ENCODE results near the gene PITX1. TPM values are rescaled to one million over a fixed set of nuclear protein-coding genes. Genes with fewer than 3 reads are reported as not detected.

PITX1 gene
- total and polyA plus RNA-seq, 2 experiments from 2014 or later, result not detected

GRCh38 chr5:135012951-135013391, 21.1 kb downstream of the PITX1 start:
- Histone ChIP-seq H3K9me2 (ENCODE audit: insufficient read depth) (no peaks in the 10 kb centered on the region), H3K4me2 (ENCODE audit: unreplicated experiment) (no peak overlapping the region), H4K20me1 (ENCODE audit: insufficient read depth) (no peaks in the 10 kb centered on the region), H3F3A (ENCODE audit: insufficient read depth) (no peaks in the 10 kb centered on the region), H3K4me1 (ENCODE audit: insufficient read depth) (no peaks in the 10 kb centered on the region), H3K27me3 (replicated peaks; ENCODE audit: insufficient read depth) (peaks cover 9% of the 10 kb centered on the region; the same call in 1 of the 2 replicates), H3K79me2 (ENCODE audit: insufficient read depth) (no peaks in the 10 kb centered on the region), H3K36me3 (ENCODE audit: low read depth) (no peaks in the 10 kb centered on the region), H3K27ac (no peak overlapping the region), H3K4me3 (no peak overlapping the region), H2AFZ (no peak overlapping the region), H3K9me3 (ENCODE audit: low read depth) (no peaks in the 10 kb centered on the region), H3K9ac (no peak overlapping the region)
- in situ Hi-C loops (cut with MboI), result no loop called here
- no peak for TF ChIP-seq EZH2phosphoT487 (IDR thresholded peaks at IDR 0.05; ENCODE audit: insufficient read depth, low read depth)
- TF ChIP-seq EZH2 (IDR thresholded peaks at IDR 0.05; ENCODE audit: insufficient read depth, poor library complexity, severe bottlenecking), result no peak
- WGBS, 2 experiments (ENCODE audit: low coverage in 1 of 2, low lambda C conversion rate in 2 of 2, missing lambda C conversion rate in 2 of 2), result 58% methylated on average over 5 of the region's 5 CpGs
- DNase-seq, result peak; percentile 26

GRCh38 chr5:135012033-135012588, 21.9 kb downstream of the PITX1 start:
- no peak overlapping the region for H3K4me2 ChIP-seq (ENCODE audit: unreplicated experiment)
- H3F3A ChIP-seq (ENCODE audit: insufficient read depth), result no peaks in the 10 kb centered on the region
- DNase-seq, result no peak
- no peak overlapping the region for H3K9ac ChIP-seq
- TF ChIP-seq EZH2 (IDR thresholded peaks at IDR 0.05; ENCODE audit: insufficient read depth, poor library complexity, severe bottlenecking), result no peak
- TF ChIP-seq EZH2phosphoT487 (IDR thresholded peaks at IDR 0.05; ENCODE audit: insufficient read depth, low read depth), result no peak
- H3K4me1 ChIP-seq (ENCODE audit: insufficient read depth), result no peaks in the 10 kb centered on the region
- H4K20me1 ChIP-seq (ENCODE audit: insufficient read depth), result no peaks in the 10 kb centered on the region
- no peak overlapping the region for H2AFZ ChIP-seq
- H3K9me3 ChIP-seq (ENCODE audit: low read depth), result no peaks in the 10 kb centered on the region
- H3K36me3 ChIP-seq (ENCODE audit: low read depth), result no peaks in the 10 kb centered on the region
- no peak overlapping the region for H3K27ac ChIP-seq
- in situ Hi-C loops (cut with MboI), result no loop called here
- H3K79me2 ChIP-seq (ENCODE audit: insufficient read depth), result no peaks in the 10 kb centered on the region
- peaks cover 9% of the 10 kb centered on the region; the same call in 1 of the 2 replicates for H3K27me3 ChIP-seq (replicated peaks; ENCODE audit: insufficient read depth)
- no peak overlapping the region for H3K4me3 ChIP-seq
- H3K9me2 ChIP-seq (ENCODE audit: insufficient read depth), result no peaks in the 10 kb centered on the region
- 62 to 79% methylated on average over 2 of the region's 2 CpGs for WGBS, 2 experiments (ENCODE audit: low coverage in 1 of 2, low lambda C conversion rate in 2 of 2, missing lambda C conversion rate in 2 of 2)

DNA sequence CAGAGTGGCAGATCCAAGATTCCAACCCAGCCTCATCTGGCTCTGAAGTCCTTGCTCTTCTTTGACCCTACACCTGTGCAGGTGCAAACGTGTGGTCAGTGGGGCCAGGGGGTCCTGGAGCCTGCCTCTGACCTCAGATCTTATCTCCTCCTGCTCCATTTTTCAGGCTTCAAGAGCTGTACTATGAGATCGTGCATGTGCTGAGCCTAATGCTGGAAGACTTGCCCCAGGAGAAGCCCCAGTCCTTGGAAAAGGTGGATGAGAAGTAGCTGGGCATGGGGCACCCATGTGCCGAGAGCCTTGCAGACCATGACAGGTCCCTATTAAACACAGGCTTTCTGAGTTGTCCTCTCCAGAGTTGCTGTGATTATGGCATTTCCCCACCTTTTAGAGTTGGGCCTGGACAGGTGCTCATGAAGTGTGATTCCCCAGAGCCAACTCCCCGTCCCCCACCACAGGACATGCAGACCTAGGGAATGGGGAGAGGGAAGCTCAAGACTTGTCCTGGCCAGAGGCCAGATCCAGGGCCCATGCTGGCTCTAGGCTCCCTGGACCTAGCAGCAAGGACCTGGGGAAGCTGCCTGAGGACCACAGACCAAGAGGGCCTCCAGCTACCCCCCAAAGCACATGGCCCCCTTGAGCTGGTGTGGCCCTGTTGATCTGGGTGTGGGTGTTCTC, 22.5 kb downstream of the PITX1 start:
- Histone ChIP-seq H3K79me2 (ENCODE audit: insufficient read depth) (no peaks in the 10 kb centered on the region), H3K9ac (no peak overlapping the region), H3K27me3 (replicated peaks; ENCODE audit: insufficient read depth) (peaks cover 7% of the 10 kb centered on the region; the same call in 1 of the 2 replicates), H4K20me1 (ENCODE audit: insufficient read depth) (no peaks in the 10 kb centered on the region), H3K9me2 (ENCODE audit: insufficient read depth) (no peaks in the 10 kb centered on the region), H3K27ac (no peak overlapping the region), H3F3A (ENCODE audit: insufficient read depth) (no peaks in the 10 kb centered on the region), H3K36me3 (ENCODE audit: low read depth) (no peaks in the 10 kb centered on the region), H3K4me1 (ENCODE audit: insufficient read depth) (no peaks in the 10 kb centered on the region), H3K4me3 (no peak overlapping the region), H2AFZ (no peak overlapping the region), H3K9me3 (ENCODE audit: low read depth) (no peaks in the 10 kb centered on the region), H3K4me2 (ENCODE audit: unreplicated experiment) (no peak overlapping the region)
- 64 to 71% methylated on average over 4 of the region's 4 CpGs for WGBS, 2 experiments (ENCODE audit: low coverage in 1 of 2, low lambda C conversion rate in 2 of 2, missing lambda C conversion rate in 2 of 2)
- TF ChIP-seq EZH2phosphoT487 (IDR thresholded peaks at IDR 0.05; ENCODE audit: insufficient read depth, low read depth) (no peak), EZH2 (IDR thresholded peaks at IDR 0.05; ENCODE audit: insufficient read depth, poor library complexity, severe bottlenecking) (no peak)
- no peak for DNase-seq
- in situ Hi-C loops (cut with MboI), result no loop called here

- Histone ChIP-seq H3K9me2 (ENCODE audit: insufficient read depth) (no peaks in the 10 kb centered on the region), H3K4me1 (ENCODE audit: insufficient read depth) (no peaks in the 10 kb centered on the region), H3K79me2 (ENCODE audit: insufficient read depth) (no peaks in the 10 kb centered on the region), H3K27ac (no peak overlapping the region), H3K4me2 (ENCODE audit: unreplicated experiment) (no peak overlapping the region), H4K20me1 (ENCODE audit: insufficient read depth) (no peaks in the 10 kb centered on the region), H3F3A (ENCODE audit: insufficient read depth) (no peaks in the 10 kb centered on the region), H3K36me3 (ENCODE audit: low read depth) (no peaks in the 10 kb centered on the region), H3K4me3 (no peak overlapping the region), H3K9ac (no peak overlapping the region), H3K9me3 (ENCODE audit: low read depth) (no peaks in the 10 kb centered on the region), H2AFZ (no peak overlapping the region), H3K27me3 (replicated peaks; ENCODE audit: insufficient read depth) (no peaks in the 10 kb centered on the region; the same call in 1 of the 2 replicates)
- 59 to 67% methylated on average over 3 of the region's 3 CpGs for WGBS, 2 experiments (ENCODE audit: low coverage in 1 of 2, low lambda C conversion rate in 2 of 2, missing lambda C conversion rate in 2 of 2)
- TF ChIP-seq EZH2 (IDR thresholded peaks at IDR 0.05; ENCODE audit: insufficient read depth, poor library complexity, severe bottlenecking), result no peak
- no peak for TF ChIP-seq EZH2phosphoT487 (IDR thresholded peaks at IDR 0.05; ENCODE audit: insufficient read depth, low read depth)
- DNase-seq, result no peak
- in situ Hi-C loops (cut with MboI), result no loop called here
Observed at GRCh38 chr5:135010502-135011354, 23.3 kb downstream of the PITX1 start.
